T-helper 2 cell treated with Interferon-gamma antibody and Interleukin-4, amounts not matched to agents 100 ng/mL and 5 ng/mL, for 36 hours (primary cell): ENCODE measurements around the gene DEXI. TPM values are rescaled to one million over a fixed set of nuclear protein-coding genes. Genes with fewer than 3 reads are reported as not detected.

Experiments
- intact Hi-C: fragments of 100-400 bp; cut with micrococcal nuclease; formaldehyde crosslinking; loops from one replicate; pipeline ENCODE4 v1.15.1; 2023
- total RNA-seq: library from RNA; stranded (reverse); gene quantifications from 2 replicates; pipeline ENCODE4 v1.2.3, GENCODE V29; 2022

DEXI gene
- total RNA-seq, 1 donor from 2014 or later = 25.8 TPM

DNA sequence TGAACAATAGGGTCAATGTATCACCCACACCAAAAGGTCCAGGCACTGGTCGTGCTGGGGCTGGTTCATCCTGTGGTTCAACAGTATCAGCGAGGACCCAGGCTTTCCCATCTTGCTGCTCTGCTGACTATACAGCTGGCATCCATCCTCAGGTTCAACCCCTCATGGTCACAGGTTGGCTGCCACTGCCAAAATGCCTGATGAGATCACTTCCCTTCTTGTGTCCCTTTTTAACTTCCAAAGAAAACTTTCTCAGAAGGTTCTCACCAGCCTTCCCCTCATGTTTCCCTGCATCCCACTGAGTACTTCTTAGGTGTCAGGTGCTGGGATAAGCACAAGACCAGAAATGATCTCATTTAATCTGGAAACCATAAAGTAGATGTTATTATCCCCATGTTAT is 27.8 kb upstream of the DEXI start:
- intact Hi-C loops = loop anchor here (5.0 kb wide), 1 partner anchor 82 kb away; no protein-coding TSS in a partner anchor

DNA sequence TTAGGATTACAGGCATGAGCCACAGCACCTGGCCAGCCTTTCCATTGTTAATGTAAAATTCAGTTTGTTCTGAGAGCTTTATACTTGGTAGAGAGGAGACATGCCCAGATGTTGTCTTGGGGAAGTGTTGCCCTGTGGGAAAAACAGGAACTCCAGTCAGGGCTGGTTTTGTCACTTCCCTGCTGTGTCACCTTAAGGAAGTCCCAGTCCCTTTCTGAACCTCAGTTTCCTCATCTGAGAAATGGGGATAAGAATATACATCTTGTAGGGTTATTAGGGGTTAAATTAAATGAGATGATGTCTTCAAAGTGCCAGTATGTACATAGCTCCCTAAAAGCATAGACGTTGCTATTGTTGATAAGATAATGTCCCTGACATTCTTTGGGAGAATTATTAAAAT is 27.3 kb upstream of the DEXI start:
- intact Hi-C loops = loop anchor here (5.0 to 10.0 kb wide), 2 partner anchors 83 to 695 kb away; partner anchors contain the start of gene SNN

DNA sequence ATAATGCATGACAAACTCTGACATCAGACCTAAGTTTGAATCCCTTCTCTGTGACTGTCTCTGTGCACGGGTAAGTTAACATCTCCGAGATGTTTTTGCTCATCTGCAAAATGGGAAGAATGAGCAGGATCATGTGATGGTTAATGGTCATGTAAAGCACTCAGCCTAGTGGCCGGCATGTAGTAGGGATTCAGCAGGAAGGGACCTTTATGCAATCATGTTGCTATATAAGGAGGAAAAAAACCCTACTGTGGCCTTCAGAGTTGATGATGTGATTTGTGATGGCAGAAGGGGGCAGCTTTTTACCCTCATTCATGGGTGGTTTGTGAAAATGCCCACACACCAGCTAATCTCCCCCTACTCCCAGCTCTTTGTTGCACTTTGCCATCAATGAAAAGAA is 26.2 kb upstream of the DEXI start:
- intact Hi-C loops = loop anchor here (10.0 kb wide), 1 partner anchor 696 kb away; the partner anchor contains the start of gene SNN

DNA sequence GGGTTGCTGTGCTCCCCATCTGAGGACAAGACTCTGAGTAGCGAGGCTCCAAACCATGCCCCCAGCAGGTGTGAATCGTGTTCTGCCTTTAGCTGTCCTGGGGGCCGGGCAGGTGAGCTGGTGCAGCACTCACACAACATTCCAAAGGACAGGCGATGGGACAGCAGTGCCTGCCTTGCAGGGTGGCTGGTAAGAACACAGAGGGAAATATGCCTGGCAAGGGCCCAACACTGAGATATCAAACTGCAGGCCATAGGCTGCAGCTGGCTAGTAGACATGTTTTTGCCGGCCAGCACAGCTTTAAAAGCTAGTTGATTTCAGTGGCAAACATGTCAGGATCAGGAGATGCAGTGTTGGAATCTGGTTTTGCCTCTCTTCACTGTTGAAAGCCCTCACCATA is 25.7 kb upstream of the DEXI start:
- intact Hi-C loops = loop anchor here (10.0 kb wide), 1 partner anchor 697 kb away; the partner anchor contains the start of gene SNN

DNA sequence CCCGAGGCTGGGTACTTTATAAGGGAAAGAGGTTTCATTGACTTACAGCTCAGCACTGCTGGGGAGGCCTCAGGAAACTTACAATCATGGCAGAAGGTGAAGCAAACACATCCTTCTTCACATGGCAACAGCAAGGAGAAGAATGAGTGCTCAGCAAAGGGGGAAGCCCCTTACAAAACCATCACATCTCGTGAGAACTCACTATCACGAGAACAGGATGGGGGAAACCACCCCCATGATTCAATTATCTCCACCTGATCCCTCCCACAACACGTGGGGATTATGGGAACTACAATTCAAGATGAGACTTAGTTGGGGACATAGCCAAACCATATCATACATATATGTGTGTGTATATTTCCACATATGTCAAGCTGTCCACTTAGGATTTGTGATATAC is 24.3 kb upstream of the DEXI start:
- intact Hi-C loops = loop anchor here (10.0 kb wide), 1 partner anchor 698 kb away; the partner anchor contains the start of gene SNN

DNA sequence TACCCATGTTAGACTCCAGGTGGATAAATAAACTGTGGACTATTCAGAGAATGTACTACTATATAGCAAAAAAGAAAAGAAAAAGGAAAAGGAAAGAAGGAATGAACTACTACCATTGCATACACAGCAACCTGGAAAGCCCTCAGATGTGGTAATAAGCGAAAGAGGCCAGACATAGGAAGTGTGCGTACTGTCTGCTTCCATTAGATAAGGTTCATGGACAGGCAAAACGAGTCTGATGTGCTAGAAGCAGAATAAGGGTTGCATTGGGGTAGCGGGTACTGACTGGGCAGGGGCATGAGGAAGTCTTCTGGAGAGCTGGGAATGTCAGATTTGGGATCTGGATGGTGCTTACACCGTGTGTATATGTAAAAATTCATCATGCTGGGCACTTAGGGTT is 23.9 kb upstream of the DEXI start:
- intact Hi-C loops = loop anchor here (10.0 kb wide), 1 partner anchor 699 kb away; the partner anchor contains the start of gene SNN

DNA sequence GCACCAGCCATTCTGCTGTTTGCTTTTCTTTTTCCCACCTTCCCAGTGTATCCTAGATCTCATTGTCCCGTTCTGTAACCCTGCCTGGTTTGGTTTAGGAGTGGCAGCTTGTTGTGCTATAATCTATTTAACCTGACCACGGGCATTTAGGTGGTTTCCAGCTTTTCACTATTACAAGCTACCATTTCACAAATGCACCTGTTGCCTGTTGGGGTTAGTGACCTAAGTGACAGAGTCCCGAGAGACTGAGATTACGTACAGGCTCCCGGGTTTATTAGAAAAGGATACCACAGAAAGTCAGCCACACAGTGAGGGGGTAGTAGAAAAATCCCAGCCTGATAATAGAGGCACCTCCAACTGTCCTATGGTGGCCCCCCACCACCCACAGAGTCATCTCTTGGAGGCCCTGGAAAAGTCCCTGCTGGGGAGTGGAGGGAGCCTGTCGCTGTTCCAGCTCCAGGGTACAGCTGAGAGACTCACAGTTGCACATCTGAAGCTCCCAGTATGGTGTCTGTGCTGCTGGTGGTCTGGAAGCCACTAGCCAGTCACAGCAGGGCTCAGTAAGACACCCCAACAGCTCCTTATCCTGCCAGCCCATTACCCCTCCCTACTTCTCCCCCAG is 23.3 kb upstream of the DEXI start:
- intact Hi-C loops = loop anchor here (1.0 to 10.0 kb wide), 3 partner anchors 8 to 699 kb away; partner anchors contain the start of gene SNN

DNA sequence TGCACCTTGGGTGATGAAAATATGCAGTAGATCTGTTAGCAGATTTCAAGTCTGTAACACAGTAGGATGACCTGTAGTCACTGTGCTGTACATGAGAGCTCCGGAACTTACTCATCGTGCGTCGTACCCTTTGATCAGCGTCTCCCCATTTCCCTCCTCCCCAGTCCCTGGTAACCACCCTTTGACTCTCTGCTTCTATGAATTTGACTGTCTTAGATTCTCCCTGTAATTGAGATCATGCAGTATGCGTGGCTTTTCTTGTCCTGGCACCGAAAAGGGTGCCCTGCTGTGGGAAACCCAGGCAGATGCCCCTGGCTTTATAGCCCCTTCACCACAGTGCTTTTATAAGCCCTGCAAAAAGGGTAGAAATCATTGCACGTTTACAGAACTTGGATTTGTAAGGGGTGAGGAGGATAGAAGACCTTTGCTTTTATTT is 22.6 kb upstream of the DEXI start:
- intact Hi-C loops = loop anchor here (1.0 to 10.0 kb wide), 6 partner anchors 8 to 700 kb away; partner anchors contain the start of genes SNN and SOCS1

DNA sequence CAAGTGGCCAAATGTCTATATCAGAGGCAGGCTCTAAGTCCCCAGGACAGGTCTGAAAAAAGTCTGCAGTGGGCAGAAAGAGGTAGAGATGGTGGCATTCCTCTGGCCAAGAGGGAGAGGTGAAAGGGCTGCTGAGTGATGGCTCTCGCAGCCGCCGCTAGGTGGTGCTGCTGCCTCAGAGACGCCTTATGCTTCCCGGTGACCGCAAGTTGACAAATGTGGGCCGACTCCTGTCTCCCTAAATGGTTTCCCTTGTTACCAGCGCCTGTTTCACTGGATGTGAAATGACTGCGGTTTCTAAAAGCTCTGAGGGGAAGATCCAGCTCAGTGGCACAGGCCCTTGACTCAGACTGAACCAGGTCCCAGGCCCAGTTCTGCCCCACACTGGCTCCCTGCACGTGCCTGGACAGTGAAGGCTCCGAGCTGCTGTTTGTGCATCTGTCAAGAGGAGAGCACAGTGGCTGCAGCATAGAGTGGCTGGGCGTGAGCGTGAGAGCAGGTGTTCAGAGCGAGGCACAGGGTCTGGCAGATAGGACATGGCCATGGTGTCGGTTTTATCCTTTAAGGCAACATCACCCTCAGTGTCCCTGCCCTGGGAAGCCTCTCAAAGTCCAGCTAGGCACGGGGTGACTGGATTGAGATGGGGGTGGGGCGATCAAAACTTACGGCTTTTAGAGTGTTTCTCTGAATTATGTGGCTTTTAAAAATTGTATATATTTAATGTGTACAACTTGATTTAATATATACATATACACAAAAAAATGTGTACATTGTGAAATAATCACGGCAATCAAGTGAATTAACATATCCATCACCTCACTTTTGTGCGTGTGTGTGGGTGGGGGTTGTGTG is 22.0 kb upstream of the DEXI start:
- intact Hi-C loops = loop anchor here (1.0 to 10.0 kb wide), 5 partner anchors 292 to 701 kb away; partner anchors contain the start of genes SNN and SOCS1

DNA sequence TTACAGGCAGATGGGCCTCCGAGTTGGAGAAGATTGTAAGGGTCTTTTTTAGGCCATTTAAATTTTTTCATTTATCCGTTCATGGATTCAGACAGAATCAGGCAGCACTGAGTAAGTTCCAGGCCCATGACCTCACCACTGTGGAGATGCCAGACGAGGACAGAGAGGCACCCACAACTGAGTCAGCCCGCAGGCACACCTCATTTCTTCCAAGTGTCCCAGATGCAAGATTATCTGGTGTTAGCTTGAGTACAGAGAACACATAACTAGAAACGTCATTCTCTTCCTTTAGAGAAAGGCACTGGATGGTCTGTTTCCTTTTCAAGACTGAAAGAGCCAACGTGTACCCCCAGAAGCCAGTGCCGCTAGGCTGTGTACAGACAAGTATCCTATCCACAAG is 19.0 kb upstream of the DEXI start:
- intact Hi-C loops = loop anchor here (10.0 kb wide), 1 partner anchor 704 kb away; the partner anchor contains the start of gene SNN

DNA sequence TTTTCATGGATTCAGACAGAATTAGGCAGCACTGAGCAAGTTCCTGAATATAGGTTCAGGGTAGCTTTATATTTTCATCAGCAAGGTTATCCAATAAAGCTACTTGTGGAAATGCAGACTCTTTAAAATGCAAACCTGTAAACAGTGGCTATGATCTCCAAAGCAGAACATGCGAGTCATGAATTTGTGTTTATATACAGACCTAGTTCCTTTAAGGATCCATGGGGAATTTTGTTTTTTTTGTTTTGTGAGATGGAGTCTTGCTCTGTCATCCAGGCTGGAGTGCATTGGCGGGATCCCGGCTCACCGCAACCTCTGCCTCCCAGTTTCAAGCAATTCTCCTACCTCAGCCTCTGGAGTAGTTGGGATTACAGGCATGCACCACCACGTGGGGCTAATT is 16.9 kb upstream of the DEXI start:
- intact Hi-C loops = loop anchor here (10.0 kb wide), 1 partner anchor 626 kb away; the partner anchor contains the start of gene LITAF

DNA sequence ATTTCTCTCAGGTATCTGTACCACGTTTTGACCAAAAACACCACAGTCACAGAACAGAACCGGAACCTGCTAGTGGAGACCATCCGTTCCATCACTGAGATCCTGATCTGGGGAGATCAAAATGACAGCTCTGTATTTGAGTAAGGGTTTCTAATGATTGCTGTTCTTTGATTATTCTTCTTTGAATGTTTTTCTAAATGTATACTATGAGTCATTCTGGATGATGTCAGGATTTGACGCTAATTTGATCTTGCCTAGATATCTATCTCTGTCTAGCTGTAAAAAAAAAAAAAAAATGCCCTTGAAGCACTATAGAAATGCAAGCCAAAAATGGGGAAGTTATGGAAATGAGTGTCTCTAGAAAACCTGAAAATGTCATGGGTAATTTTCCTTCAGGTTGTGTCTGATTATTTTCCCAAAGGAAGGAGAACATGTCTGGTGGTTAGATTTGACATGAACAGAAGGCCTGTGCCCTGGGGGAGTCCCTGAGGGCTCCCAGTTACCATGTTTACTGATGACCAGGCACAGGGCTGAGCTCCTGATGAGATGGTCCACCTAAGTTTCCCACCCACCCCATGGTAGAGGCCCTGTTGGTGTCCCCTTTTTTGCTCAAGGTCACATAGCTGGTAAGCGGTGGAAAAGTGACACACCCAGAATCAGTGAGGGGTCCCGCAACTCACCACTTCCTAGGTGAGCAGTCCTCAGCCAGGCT is 15.7 kb upstream of the DEXI start:
- intact Hi-C loops = loop anchor here (1.0 to 10.0 kb wide), 2 partner anchors 7 to 627 kb away; partner anchors contain the start of gene LITAF

DNA sequence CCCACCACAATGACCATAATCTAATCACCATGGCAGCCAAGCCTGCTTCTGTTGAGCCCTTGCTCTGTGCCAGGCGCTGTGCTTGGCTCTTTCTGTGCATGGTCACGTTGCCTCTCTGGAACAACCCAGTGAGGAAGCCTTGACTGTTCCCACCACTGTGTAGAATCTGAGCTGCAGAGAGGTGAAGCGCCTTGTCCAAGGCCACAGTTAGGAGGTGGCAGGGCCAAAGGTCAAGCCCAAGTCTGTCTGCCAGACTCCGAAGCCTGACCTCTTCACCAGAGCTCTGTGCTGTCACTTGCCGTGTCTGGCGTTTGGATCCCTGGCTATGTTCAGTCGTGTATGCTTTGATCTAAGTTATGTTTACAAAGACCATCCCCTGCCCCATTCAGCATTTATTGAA is 12.6 kb upstream of the DEXI start:
- intact Hi-C loops = loop anchor here (1.0 to 10.0 kb wide), 3 partner anchors 450 to 760 kb away; partner anchors contain the start of gene LITAF

DNA sequence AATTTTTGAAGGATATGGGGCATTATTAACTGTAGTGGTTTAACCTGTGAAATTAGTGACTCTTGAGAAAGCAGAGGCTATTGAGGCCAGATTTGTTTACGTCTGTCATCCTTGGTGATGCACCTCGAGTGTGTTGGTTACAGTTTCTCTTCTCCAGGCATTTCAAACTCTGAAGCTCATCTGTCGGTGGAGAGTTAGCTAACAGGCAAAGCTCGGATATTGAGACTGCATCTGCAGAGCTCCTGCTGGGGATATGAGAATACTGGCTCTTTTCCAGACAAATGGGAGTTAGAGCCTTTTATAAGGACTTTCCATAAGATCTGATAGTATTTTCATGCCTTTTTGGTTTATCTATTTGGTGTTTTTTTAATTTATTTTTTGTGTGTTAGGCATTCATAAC is 8.8 kb upstream of the DEXI start:
- intact Hi-C loops = loop anchor here (10.0 kb wide), 1 partner anchor 634 kb away; the partner anchor contains the start of gene LITAF

DNA sequence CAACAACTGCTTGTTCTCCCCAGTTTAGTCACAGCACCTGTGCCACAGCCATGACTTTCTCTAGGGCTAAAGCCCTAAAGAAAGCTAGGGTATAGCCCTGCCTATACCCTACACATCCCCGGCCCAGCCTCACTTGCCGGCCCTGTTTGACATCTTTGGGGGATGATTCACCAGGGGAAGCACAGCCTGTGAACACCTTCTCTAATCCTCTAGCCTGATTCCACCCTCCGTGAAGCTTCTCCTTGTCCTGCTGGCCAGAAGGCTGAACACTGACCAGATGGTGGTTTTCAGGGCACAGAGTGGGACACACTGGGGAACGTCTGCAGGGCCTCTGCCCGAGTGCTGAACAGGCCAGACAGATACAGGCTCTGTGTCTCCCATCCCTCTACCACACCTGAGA is 8.1 kb upstream of the DEXI start:
- intact Hi-C loops = loop anchor here (10.0 kb wide), 1 partner anchor 634 kb away; the partner anchor contains the start of gene LITAF

DNA sequence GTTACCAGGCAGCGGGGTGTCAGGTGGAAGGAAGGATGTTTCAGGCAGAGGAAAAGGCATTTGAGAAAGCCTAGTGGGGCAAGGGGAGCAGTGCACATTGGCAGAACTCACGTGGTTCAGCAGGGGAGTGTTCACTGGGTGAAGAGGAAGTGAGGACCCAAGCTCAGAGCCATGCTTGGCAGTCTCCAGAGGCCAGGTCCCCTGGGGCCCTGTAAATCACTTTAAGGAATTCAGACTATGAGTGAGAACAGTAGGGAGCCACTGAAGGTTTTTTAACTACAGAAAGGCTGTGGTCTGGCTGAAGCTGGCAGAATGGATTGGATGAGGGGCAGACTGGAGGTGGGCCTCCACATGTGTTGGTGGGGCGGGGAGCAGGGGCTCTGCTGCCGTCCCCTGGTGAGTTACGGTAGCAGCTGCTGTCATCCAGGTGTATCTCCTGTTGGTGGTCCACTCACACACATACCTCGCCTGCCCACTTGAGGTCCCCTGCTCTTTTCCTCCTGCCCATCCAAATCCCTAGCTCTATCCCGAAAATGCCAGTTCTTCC is 7.2 kb upstream of the DEXI start:
- intact Hi-C loops = loop anchor here (10.0 kb wide), 2 partner anchors 845 to 905 kb away; partner anchors contain the start of genes RSL1D1 and ZC3H7A

DNA sequence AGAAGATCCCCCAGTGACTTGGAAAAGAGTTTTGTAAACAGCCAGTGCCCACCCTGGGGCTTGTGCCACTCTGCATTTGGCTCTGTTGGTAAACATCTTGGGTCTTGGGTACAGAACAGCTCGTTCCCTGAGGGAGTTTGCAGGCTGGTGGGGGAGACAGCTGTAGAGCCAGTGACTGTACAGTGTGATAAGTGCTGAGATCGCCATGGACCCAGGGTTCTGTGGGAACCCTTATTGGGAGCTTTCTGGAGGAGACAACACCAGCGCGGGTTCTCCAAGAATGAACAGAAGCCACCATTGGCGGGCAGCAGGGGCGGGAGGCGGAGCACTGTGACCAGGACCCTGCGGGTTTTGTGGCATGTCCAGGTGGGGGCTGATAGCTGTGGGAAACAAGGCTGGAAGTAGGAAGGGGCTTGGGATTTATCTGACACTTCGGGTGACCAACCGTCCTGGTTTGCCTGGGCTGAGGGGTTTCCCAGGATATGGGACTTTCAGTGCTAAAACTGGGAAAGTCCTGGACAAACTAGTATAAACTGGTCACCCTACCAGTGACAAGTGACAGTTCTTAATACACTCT is 5.0 kb upstream of the DEXI start:
- intact Hi-C loops = loop anchor here (10.0 kb wide), 2 partner anchors 848 to 908 kb away; partner anchors contain the start of genes RSL1D1 and ZC3H7A

DNA sequence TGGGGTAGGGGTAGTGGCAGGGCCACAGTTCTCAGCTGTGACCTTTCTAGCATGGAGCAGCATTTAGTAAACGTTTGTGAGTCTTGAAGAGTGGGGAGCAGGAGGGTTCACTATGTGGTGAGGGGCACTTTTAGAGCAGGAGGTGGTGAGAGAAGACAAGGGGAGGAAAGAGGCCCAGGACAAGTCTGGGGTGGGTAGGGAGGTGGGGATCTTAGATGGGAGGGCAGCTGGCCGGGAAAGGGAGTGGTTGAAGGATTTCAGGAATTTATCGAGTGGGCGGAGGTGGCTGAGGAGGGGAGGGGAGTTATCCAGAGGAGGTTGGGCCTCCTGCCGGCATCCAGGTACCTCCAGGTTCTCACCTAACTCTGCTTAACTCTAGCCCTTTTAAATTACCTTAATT is 4.0 kb upstream of the DEXI start:
- intact Hi-C loops = loop anchor here (10.0 kb wide), 2 partner anchors 848 to 908 kb away; partner anchors contain the start of genes RSL1D1 and ZC3H7A

DNA sequence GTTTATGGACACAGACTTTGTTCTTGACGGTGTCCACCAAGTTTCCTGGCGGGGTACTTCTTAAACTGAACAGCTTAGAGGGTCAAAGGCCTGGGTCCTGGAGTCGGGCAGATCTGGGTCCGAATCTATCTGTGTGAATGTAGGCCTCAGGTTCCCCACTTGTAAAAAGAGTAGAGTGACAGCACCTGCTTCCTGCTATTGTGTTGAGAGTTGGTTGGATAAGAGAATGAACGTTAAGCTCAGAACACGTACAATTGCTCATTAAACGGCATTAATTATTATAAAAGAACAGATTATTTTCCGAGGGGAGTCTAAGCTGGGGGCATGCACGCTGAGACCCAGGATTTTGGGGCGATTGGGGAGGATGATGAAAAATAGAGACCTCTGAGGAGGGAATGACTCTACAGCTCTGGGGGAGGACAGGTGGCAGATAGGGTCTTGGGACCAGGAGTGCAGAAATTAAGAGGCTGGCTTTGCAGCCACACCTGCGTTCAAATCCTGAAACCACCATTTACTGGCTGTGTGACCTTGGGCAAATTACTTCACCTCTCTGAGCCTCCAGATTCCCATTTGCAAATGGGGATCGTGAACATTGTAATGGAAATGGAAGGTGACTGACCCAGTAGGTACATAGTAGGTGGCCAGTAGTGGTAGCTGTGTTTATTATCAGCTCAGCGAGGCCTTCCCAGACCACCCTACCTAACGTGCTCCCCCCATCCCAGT is 3.0 kb upstream of the DEXI start:
- intact Hi-C loops = loop anchor here (2.0 to 10.0 kb wide), 3 partner anchors 850 to 972 kb away; partner anchors contain the start of genes RSL1D1 and ZC3H7A
